GM12872 (cell line): ENCODE measurements around the gene ESPL1.

Source experiments
- CTCF ChIP-seq: IDR thresholded peaks from 3 replicates; pipeline ENCODE4 v1.5.1; 2011; ENCODE audit warnings: low read depth, mild to moderate bottlenecking, low read length, moderate library complexity; ENCODE audit not compliant: insufficient read depth

ESPL1 gene

DNA sequence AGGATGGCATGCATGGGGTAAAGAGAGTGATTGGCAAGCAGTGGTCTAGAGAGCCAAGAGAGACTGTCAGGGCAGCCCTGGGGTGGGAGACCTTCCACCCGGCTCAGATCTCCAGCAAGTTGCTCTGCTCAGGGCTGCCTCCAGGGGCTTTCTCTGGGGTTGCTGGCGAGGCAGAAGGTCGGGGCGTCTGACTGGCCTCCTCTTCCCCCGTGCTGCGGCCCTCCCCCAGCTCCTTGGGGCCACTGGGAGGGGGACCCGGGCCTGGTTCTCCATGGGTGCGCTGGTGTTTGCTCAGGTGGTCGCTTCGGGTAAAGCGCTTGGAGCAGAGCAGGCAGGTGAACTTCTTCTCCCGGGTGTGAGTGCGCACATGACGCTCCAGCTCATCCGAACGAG is 59.9 kb downstream of the ESPL1 start:
- TF ChIP-seq CTCF, result peak; percentile 34; the same call in 1 of the 3 replicates

DNA sequence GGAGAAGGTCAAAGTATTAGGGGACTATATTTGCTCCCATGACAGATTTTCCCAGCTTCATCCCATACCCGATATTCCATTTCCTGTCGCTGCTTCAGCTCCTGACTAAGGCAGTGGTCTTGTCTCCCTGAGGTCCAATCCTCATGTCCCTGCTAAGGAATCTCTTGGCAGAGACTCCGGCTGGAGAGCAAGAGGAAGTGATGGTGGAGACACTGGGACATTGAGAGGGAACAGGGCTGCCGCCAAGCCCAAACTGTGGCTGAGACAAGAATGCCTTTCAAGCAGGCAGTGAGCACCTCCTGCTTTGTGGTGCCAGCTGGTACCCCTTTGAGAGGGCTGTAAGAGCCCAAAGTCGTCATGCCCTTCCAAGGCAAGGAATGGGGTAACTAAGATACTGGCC is 62.6 kb downstream of the ESPL1 start:
- TF ChIP-seq CTCF, result no peak

DNA sequence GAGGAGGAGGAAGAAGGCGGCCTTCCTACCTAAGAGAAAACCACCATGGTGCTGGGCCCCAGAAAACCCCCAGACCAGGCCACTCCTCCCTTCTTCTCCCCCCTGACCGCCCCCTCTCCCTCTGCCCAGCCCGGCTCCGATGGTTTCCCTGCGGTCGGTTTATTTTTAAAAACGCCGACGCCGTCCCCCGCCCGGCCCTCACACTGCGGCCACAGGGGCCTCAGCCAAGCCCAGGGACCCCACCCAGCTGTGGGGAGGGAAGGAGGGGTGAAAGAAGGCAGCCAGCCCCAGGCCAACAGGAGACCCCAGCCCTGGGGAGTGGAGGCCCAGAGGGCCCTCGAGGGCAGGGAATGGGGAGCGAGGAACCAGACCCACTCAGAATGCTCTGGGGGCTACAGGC is 64.6 kb downstream of the ESPL1 start:
- TF ChIP-seq CTCF, result no peak

DNA sequence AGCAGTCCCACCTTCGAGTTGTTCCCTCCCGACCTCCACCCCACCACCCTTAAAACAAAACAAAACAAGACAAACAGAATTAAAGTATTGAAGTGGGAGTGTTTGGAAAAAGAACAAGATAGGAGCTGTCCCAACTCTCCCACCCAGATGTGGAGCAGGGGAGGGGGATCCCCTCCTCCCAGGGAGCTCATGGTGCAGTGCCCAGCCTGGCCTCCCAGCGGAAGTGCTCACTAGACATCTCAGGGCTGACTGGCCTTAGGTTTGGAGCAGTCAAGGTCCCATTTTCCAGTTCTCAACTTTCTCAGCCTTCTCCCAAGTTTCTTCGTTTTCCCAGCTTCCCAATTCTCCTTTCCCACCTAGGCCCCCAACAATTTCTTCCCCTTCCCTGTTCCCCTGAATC is 65.2 kb downstream of the ESPL1 start:
- TF ChIP-seq CTCF, result no peak

GRCh38 chr12:53333845-53334244 is 65.7 kb downstream of the ESPL1 start:
- no peak for TF ChIP-seq CTCF

DNA sequence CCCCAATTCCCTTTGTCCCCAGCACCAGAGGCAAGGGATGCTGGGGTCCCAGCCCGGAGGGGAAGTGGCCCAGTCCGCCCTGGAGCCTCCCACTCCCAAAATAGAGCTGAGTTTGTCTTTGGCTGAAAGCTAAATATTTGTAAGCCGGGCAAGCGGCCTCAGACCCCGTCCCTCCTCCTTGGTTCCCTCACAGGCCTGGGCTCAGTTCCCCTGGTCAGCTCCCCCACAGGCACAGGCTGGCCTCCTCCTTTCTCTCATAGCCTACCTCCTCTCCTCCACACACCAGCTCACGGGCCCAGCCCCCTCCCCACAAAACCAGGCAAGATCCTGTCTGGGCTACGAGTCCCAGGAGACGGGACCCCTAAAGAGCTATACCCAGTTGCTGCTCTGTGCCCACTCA is 66.7 kb downstream of the ESPL1 start:
- no peak for TF ChIP-seq CTCF

- TF ChIP-seq CTCF, result no peak
Observed at GRCh38 chr12:53336181-53336681, 68.1 kb downstream of the ESPL1 start, which contains the start of gene SP7. TSS of gene SP7 (minus strand) at chr12:53336354. CDS start at chr12:53335646, 708 bp downstream.
